SIG-M5 treated with dmso at 0.1 percent for 504 hours (cell line): ENCODE data around the gene ITPR1.
A peak's percentile ranks its signal among the peaks of the same experiment; 100 is the strongest.
"Not testable (repeated sequence)": the region's sequence is repeated elsewhere in the genome, so short reads cannot be mapped to it uniquely, and the experiment has no call there.

Experiments
- DNase-seq: peaks from one replicate; lab custom pipeline; 2025; ENCODE audit not compliant: unreplicated experiment; lab: John Stamatoyannopoulos, UW

ITPR1 gene

GRCh38 chr3:4493014-4493940 lies at the start of gene ITPR1:
ITPR1 (plus strand) TSS chr3:4493348; CDS start chr3:4516492, 23,144 bp downstream.
- DNase-seq: peak; percentile 99

GRCh38 chr3:4447295-4447999 lies 45.7 kb upstream of the ITPR1 start:
- DNase-seq: no peak

GRCh38 chr3:4448187-4448586 lies 45.0 kb upstream of the ITPR1 start:
- no peak for DNase-seq

- DNase-seq: no peak
Observed at GRCh38 chr3:4449043-4449805, 43.9 kb upstream of the ITPR1 start.

- DNase-seq: no peak
Observed at GRCh38 chr3:4454142-4454541, 39.0 kb upstream of the ITPR1 start.

GRCh38 chr3:4456780-4457179 lies 36.4 kb upstream of the ITPR1 start:
- not testable (repeated sequence) for DNase-seq

- no peak for DNase-seq
Observed at GRCh38 chr3:4458961-4459360, 34.2 kb upstream of the ITPR1 start.

- no peak for DNase-seq
Observed at GRCh38 chr3:4460334-4460733, 32.8 kb upstream of the ITPR1 start.

GRCh38 chr3:4461468-4462090 lies 31.6 kb upstream of the ITPR1 start:
- no peak for DNase-seq

- DNase-seq: peak; percentile 59
Observed at GRCh38 chr3:4462369-4463040, 30.6 kb upstream of the ITPR1 start.

GRCh38 chr3:4464576-4464975 lies 28.6 kb upstream of the ITPR1 start:
- no peak for DNase-seq

GRCh38 chr3:4466741-4467521 lies 26.2 kb upstream of the ITPR1 start, which contains the start of gene SUMF1:
SUMF1 (minus strand) TSS chr3:4467269; CDS start chr3:4467245, 24 bp downstream.
- peak; percentile 73 for DNase-seq

- DNase-seq: no peak
Observed at GRCh38 chr3:4467522-4467867, 25.7 kb upstream of the ITPR1 start.

- no peak for DNase-seq
Observed at GRCh38 chr3:4471907-4472306, 21.2 kb upstream of the ITPR1 start.

GRCh38 chr3:4472312-4472711 lies 20.8 kb upstream of the ITPR1 start:
- DNase-seq: no peak

GRCh38 chr3:4472766-4473165 lies 20.4 kb upstream of the ITPR1 start:
- DNase-seq: no peak

- DNase-seq: peak; percentile 99
Observed at GRCh38 chr3:4474683-4475490, 18.3 kb upstream of the ITPR1 start.

GRCh38 chr3:4475804-4476203 lies 17.3 kb upstream of the ITPR1 start:
- no peak for DNase-seq

GRCh38 chr3:4476496-4476895 lies 16.7 kb upstream of the ITPR1 start:
- no peak for DNase-seq
